Measurements from ENCODE around the gene HELT. TPM values are rescaled to one million over a fixed set of nuclear protein-coding genes. Genes with fewer than 3 reads are reported as not detected.
"Not testable (repeated sequence)": the region's sequence is repeated elsewhere in the genome, so short reads cannot be mapped to it uniquely, and the experiment has no call there.

The HELT gene
- total RNA-seq, 4 donors from 2014 or later: not detected

GRCh38 chr4:184983672-184984356 is 34.5 kb upstream of the HELT start:
- H3K27ac ChIP-seq (replicated peaks in 1 of 4): no peak overlapping the region
- intact Hi-C loops (cut with DNase I): loop anchor here (2.0 kb wide), 1 partner anchor 237 kb away; no protein-coding TSS in a partner anchor
- H3K4me3 ChIP-seq: no peak overlapping the region
- H3K27me3 ChIP-seq: peaks cover 0 to 19% (median 0%) of the 10 kb centered on the region in 4 donors
- no peak for DNase-seq (ENCODE audit: extremely low spot score)
- no peaks in the 10 kb centered on the region for H3K9me3 ChIP-seq
- H3K36me3 ChIP-seq: no peaks in the 10 kb centered on the region
- H3K4me1 ChIP-seq: peaks cover 4 to 8% (median 7%) of the 10 kb centered on the region in 4 donors
- TF ChIP-seq POLR2A (IDR thresholded peaks at IDR 0.05; ENCODE audit: low read depth) (no peak), CTCF (IDR thresholded peaks at IDR 0.05) (peak in 2 of 3 experiments; percentile 9 to 54), POLR2AphosphoS5 (IDR thresholded peaks at IDR 0.05) (no peak), EP300 (IDR thresholded peaks at IDR 0.05) (no peak)
- WGBS: 44% methylated on average over 21 of the region's 21 CpGs

- 88% methylated on average over 12 of the region's 13 CpGs for WGBS
- H3K4me3 ChIP-seq: no peak overlapping the region
- peaks cover 0 to 7% (median 0%) of the 10 kb centered on the region in 4 donors for H3K27me3 ChIP-seq
- intact Hi-C loops (cut with DNase I): no loop called here
- H3K36me3 ChIP-seq: no peaks in the 10 kb centered on the region
- H3K4me1 ChIP-seq: peaks cover 4 to 8% (median 5%) of the 10 kb centered on the region in 4 donors
- DNase-seq (ENCODE audit: extremely low spot score): no peak
- TF ChIP-seq POLR2AphosphoS5 (IDR thresholded peaks at IDR 0.05): no peak
- TF ChIP-seq EP300 (IDR thresholded peaks at IDR 0.05): no peak
- no peak for TF ChIP-seq CTCF (IDR thresholded peaks at IDR 0.05)
- no peak overlapping the region for H3K27ac ChIP-seq (replicated peaks in 1 of 4)
- no peaks in the 10 kb centered on the region for H3K9me3 ChIP-seq
These were observed 30.7 kb upstream of the HELT start for GRCh38 chr4:184987493-184988031.

GRCh38 chr4:184988611-184989010 is 29.7 kb upstream of the HELT start:
- DNase-seq (ENCODE audit: extremely low spot score): no peak
- Histone ChIP-seq H3K4me1 (peaks cover 1 to 6% (median 3%) of the 10 kb centered on the region in 4 donors), H3K36me3 (no peaks in the 10 kb centered on the region), H3K27ac (replicated peaks in 1 of 4) (no peak overlapping the region), H3K27me3 (peaks cover 0 to 16% (median 0%) of the 10 kb centered on the region in 4 donors), H3K9me3 (no peaks in the 10 kb centered on the region), H3K4me3 (no peak overlapping the region)
- no peak for TF ChIP-seq CTCF (IDR thresholded peaks at IDR 0.05)
- TF ChIP-seq POLR2AphosphoS5 (IDR thresholded peaks at IDR 0.05): no peak
- no peak for TF ChIP-seq EP300 (IDR thresholded peaks at IDR 0.05)
- no peak for TF ChIP-seq POLR2A (IDR thresholded peaks at IDR 0.05; ENCODE audit: low read depth)
- intact Hi-C loops (cut with DNase I): no loop called here
- 90% methylated on average over 2 of the region's 8 CpGs for WGBS

- DNase-seq (ENCODE audit: extremely low spot score); H3K27ac ChIP-seq (replicated peaks in 1 of 4); H3K4me3 ChIP-seq; intact Hi-C loops (cut with DNase I); H3K4me1 ChIP-seq; H3K9me3 ChIP-seq; H3K36me3 ChIP-seq: not testable (repeated sequence)
- H3K27me3 ChIP-seq: peaks cover 0 to 17% (median 0%) of the 10 kb centered on the region in 4 donors
- 70% methylated on average over 12 of the region's 15 CpGs for WGBS
These were observed 29.0 kb upstream of the HELT start for GRCh38 chr4:184989283-184989682.

- H3K27ac ChIP-seq (replicated peaks in 1 of 4); H3K4me3 ChIP-seq; H3K36me3 ChIP-seq; DNase-seq (ENCODE audit: extremely low spot score); H3K4me1 ChIP-seq; intact Hi-C loops (cut with DNase I); H3K9me3 ChIP-seq: not testable (repeated sequence)
- WGBS: 92% methylated on average over 5 of the region's 34 CpGs
- peaks cover 0 to 17% (median 0%) of the 10 kb centered on the region in 4 donors for H3K27me3 ChIP-seq
These were observed 28.2 kb upstream of the HELT start for GRCh38 chr4:184990131-184990530.

All from esophagus muscularis mucosa (tissue), 4 donors.